ENCODE measurements around the gene PTPRZ1.

The PTPRZ1 gene

DNA sequence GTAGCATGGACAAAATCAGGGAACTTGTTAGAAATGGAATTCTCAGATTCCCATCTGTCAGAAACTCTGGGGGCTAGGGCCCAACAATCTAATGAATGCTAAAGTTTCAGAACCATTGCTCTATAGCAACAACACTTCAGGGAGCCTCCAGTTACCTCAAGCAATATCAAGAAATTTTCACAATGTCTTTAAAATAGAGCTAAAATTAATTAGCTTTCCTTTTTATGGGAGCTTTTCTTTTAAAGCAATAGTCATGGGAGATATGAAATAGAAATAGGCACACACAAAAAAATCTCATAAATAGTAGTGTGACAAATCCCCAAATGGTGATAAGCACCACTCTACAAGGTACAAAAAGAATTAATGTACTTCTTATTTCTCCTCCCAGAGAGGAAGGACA is 190.2 kb downstream of the PTPRZ1 start:
- no peak for DNase-seq

DNA sequence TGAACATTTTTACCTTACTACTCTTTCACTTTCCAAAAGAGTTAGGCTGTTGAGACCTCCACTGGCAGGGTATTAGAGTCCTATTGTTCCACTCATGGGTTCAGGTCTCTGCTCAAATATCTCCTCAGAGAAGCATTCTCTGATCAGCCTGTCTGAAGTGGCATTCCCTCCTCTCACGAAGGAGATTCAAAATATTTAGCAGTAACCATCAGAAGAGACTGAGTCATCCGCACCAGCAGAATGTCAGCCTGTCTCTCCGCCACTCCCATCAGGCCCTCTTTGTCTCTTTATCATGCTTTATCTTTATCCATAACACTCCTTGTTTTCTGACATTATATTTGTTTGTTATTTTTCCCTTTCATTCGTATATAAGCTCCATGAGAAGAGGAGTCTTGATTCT is 192.0 kb downstream of the PTPRZ1 start:
- DNase-seq = no peak

DNA sequence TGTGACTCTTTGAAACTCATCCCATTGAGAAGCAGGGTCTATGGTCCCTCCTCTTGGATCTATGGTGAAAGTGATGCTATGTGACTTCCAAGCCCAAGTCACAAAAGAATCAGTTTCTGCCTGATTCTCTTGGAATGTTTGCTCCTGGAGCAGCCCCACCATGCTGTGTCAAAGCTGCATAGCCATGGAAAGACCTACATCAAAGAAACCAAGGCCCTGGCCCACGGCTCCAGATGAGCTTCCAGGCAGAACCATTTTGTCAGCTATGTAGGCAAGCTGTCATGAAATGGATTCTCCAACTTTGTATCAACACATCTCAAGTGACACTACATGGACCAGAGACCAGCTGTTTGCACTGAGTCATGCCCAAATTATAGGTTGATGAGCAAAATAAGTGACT is 194.1 kb downstream of the PTPRZ1 start:
- no peak for DNase-seq

DNA sequence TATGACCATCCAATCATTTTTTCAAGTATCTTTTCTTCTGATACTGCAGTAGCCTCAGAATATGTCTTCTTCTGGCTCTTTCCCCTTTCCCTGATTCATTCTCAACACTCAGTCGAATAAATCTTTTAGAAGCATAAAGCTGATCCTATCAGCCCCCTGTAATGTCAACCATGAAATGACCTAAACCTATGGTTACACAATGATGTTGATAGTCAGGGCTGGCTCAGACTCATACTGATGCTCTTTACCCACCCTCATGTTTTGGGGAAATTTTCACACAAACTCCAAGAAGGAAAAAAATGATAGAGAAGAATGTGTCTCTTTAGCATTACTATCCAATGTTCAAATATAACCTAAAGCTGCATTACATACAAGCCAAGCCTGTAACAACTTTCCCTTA is 195.1 kb downstream of the PTPRZ1 start:
- DNase-seq = no peak

DNA sequence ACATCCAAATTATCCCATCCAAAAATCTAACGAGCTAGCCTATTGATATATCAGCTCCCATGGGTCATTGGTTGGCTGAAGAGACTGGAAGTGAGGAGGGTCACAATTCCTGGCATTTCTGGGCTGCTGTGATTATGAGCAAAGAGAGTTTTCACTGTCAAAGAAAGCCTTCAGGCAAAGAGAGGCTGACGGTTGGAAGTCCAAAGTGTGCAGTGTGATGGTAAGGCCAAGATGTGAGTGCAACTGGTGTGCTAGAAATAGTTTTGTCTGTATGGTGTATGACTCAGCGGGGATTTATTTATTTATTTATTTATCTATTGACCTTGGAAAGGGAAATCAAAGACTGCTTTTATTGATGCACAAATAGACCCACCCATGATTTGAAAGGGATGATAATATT is 196.0 kb downstream of the PTPRZ1 start:
- DNase-seq = no peak

DNA sequence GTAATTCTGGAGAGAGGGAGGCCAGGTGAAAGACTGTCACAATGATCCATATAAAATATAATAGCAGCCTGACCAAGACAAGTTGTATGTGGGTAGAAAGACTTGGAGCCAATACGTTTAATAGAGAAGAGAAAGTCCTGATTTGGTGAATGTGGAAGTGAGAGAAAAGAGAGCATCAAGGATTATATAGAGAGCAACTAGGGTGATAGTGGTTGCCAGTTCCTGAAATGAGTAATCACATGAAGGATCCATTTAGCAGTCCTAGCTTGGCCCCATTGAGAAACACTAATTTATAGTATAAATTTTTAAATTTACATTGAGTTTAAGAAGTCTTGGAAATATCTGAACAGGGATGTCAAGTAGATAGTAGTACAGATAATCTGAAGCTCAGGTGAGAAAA is 197.1 kb downstream of the PTPRZ1 start:
- DNase-seq = no peak

DNA sequence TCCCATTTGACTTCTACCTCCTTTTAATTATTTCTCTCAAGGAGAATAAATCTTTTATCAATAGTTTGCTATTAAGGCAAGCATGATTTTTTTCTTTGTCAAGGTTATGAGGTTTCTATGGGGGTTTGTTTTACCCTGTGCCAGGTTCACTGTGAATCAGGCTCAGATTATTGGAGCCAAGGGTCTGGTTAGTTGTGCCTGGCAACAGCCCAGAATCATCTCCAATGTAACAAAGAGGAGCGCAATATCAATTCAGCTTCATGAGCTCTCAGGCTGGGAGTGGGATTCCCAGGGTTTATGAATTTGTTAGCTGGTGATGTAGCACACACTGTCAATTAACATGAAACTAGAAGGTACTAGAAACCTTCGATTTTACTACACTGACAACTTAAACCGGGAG is 197.9 kb downstream of the PTPRZ1 start:
- DNase-seq = no peak

DNA sequence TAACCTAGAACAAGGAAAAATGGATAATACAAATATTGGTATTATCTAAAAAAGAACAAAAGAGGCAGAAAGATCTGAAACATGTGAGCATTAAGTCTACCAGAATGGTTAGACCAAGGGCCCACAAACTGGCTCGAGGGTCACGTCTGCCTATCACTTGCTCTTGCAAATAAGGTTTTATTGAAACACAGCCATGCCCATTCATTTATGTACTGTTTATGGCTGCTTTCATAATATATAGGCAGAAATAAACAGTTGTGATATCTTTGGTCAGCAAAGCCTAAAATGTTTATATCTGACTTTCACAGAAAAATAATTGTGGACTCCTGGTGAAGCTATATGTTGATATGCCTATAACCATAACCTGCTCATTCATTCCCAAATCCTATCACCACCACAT is 199.3 kb downstream of the PTPRZ1 start:
- DNase-seq = no peak

DNA sequence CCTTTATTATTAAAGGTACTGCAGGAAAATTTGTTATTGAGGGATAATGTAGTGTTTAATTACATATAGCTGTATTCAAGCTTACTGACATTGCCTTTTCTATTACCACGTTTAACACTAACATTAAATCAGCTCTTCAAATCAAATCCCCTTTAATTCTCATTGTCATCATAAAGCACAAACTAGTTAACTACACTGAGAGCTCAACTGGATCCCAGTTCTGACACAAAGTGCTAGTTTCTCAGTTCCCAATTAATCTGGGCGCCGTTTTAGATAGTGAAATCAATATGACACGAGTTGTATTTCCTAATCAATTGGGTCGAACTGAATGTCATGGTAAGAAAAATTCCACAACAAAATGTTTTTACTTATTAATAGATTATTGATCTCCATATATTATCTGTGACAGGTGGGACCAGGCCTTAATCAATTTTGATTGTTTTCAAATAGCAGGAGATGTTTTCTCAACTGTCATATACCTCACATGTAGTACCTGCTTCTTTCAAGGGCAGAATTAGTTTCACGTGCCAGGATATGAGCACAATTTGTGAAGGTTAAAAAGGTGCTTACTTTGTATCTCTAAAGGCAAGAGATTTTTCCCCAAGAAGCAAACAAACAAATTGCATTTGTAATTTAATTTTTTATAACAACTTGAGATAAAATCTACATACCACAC is 200.1 kb downstream of the PTPRZ1 start:
- DNase-seq = no peak

DNA sequence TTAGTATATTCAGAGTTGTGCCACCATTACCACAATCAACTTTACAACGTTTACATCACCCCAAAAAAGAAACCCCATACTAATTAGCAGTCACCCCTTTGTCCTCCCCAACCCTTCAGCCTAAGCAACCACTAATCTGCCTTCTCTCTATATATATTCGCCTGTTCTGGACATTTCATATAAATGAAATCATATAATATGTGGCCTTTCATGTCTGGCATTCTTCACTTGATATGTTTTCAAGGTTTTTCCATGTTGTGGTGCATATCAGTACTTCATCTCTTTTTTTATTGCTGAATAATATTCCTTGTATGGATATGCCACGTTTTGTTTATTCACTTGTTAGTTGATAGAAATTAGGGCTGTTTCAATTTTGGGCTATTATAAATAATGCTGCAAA is 200.7 kb downstream of the PTPRZ1 start:
- DNase-seq = no peak

DNA sequence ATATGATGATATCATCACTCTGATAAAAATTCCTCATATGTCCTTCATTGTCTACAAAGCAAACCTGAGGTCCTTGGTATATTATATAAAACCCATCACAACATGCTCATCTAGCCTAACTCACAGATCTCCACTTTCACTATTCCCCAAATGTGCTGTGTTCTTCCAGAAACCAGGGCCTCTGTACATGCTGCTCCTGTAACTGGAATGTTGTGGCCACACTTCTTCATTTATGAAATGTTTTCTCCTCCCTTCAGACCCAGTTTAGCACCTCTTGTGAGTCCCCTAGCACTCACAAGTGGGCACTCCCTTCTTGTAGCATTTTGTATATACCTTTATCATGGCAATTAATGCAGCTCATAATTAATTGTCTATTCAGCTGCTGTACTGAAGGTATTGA is 209.2 kb downstream of the PTPRZ1 start:
- DNase-seq = no peak

DNA sequence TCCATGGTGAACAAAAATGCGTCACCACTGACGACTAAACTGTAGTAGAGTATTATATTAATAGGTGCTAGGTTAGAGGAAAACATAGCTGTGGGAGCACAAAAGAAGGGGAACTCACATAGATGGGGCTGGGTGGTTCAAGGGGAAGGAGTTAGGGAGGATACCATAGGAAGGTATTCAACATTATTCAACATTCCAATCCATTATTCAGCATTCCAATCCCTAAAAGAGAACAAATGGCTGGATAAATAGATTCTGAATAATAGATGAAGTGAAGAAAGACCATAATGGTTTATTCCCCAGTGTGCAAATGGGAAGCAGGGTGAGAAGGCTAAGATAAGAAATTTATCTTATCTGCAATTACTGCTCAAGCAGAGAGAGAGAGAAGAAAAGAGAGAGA is 209.7 kb downstream of the PTPRZ1 start:
- no peak for DNase-seq

DNA sequence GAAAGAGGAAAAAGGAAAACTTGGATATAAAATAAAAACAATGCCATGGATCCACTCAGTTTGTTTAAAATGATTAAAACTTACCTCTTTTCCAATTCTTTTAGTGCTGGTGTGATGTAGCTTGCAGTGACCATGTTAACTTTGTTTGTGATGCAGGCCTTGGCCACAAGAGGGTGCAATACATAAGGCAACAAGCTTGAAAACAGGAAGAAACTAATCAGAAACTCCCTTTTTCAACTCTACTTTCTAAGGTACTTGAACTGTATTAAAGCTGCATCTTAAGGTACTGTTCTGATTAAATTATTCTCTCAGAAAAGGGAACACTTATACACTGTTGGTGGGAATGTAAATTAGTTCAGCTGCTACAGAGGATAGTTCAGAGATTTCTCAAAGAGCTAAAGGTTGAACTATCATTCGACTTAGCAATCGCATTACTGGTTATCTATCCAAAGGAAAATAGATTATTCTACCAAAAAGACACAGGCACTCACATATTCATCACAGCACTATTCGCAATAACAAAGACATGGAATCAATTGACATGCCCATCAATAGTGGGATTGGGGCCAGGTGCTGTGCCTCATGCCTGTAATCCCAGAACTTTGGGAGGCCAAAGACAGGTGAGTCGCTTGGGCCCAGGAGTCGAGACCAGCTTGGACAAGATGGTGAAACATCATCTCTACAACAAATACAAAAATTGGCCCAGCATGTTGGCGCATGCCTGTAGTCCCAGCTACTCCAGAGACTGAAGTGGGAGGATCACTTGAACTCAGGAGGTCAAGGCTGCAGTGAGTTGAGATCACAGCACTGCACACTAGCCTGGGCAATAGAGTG is 220.2 kb downstream of the PTPRZ1 start:
- DNase-seq = peak; percentile 60 to 64

DNA sequence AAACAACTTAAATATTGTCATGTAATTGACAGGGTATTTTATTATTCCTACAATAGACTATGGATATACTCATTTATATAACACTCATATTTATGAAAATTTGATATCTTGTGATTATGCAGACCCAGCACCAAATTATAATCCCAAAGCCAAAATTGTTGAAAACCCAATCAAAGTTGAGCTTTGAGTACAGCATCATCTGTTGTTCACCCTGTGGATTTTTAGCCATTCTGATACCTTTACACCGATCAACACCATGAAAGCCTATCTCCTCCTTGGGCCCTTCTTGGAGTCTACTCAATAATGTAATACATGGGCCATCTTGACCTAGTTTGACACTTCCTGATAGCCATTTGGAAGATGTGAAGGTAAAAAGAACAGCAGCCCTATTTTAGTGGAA is 221.6 kb downstream of the PTPRZ1 start:
- no peak for DNase-seq

DNA sequence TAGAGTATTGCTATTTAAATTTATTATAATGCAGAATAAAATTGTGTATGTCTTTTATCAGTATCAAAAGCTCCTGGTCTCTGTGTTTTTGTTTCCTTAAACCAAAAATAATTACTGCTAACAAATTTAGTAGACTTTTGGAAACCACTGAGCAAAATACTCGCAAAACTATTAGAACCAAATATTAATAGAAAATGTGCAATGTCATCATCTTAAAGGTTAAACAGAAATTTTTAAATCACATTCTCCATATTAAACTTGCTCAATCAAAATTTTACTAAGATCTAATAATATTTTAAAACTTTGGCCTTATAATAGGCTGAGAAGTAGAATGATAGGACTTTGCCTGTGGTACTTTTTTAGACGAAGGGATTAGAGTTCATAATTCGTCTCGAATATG is 222.7 kb downstream of the PTPRZ1 start:
- DNase-seq = no peak

DNA sequence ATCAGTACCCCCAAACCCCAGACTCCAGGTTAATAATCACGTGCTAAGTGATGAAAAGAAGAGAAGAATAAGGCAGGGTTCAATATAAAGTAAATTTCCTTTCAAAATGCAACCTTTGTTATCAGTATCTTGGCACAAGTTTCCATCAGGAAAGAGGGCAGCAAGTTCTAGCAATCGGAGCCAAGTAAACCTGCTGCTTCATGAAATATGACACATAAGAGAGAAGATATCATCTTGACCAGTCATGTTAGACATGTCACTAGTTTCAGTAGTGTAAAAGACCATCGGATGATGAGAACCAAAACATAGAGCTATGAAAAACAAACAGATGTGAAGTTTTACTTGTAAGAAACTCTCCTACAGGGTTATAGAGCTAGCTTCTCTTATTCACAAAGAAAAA is 227.1 kb downstream of the PTPRZ1 start:
- no peak for DNase-seq

DNA sequence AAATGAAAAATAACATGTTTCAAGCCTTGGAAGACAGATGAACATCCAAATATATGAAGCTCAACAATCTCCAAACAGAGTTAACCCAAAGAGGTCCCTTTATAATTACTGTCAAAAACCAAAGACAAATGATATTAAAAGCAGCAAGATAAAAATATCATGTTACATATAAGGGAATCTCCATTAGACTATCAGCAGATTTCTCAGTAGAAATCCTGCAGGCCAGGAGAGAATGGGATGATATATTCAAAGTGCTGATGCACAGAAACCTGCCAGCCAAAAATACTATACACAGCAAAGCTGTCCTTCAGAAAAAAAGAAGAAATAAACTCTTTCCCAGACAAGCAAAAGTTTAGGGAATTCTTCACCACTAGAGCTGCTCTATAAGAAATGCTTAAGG is 230.1 kb downstream of the PTPRZ1 start:
- DNase-seq = no peak

All from activated CD4-positive, alpha-beta T cell treated with anti-CD3 and anti-CD28 coated beads, Interleukin-2, amount 50 U/mL, for 48 hours (primary cell).